AML-193 (cell line): ENCODE data around the gene ZNF710.

Experiments used
- DNase-seq, 2 experiments: peaks; one replicate each; lab custom pipeline; 2025; lab: John Stamatoyannopoulos, UW

The ZNF710 gene

DNA sequence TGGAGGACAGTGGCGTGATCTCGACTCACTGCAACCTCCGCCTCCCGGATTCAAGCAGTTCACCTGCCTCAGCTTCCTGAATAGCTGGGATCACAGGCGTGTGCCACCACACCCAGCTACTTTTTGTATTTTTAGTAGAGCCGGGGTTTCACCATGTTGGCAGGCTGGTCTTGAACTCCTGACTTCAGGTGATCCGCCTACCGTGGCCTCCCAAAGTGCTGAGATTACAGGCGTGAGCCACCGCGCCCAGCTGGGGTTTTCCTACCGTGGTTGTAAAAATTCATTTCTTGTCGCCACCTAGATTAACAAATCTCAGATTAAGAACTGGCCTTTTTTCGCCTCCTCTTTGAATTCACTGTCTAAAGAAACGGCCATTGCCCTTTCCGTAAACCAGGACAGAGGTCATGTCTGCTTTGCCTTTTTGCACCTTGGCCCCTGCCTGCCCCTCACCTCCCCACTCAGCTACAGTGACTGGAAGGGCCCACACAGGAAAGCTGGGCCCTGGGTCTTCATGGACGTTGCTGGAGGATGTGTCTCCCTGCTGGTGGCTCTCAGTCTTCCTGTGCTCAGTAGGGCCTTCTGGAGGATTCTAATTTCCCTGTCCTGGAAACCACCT is 17.2 kb downstream of the ZNF710 start:
- DNase-seq = no peak

- no peak for DNase-seq
These were observed 18.5 kb downstream of the ZNF710 start for GRCh38 chr15:90019611-90020010.

- no peak for DNase-seq
These were observed 19.1 kb downstream of the ZNF710 start for GRCh38 chr15:90020021-90020735.

DNA sequence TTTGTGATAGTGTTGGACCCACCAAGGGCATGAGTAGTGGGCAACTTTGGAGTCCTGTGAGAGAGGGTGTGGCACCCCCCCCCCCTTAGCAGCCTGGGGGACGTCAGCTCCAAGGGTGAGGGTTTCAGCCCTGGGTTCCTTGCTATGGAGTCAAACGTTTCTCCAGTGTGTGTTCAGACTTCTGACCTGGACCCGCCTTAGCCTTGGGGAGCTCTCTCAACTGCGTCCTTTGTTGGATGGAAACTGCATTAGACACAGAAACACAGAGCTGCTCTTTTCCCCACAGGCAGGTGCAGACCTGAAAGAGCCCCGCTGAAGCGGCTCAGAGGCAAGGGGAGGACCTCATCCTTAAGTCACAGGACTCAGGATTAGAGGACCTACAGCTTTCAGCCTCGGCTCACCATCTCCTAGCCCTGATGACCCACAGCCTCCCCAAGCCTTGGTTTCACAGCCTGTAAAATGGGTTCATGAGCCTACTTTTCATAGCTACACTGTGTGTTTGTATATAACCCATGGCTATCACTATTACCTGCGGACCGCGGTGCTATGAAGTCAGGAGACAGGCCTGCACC is 19.9 kb downstream of the ZNF710 start:
- DNase-seq = no peak

- no peak for DNase-seq
These were observed 21.2 kb downstream of the ZNF710 start for GRCh38 chr15:90022345-90022744.

DNA sequence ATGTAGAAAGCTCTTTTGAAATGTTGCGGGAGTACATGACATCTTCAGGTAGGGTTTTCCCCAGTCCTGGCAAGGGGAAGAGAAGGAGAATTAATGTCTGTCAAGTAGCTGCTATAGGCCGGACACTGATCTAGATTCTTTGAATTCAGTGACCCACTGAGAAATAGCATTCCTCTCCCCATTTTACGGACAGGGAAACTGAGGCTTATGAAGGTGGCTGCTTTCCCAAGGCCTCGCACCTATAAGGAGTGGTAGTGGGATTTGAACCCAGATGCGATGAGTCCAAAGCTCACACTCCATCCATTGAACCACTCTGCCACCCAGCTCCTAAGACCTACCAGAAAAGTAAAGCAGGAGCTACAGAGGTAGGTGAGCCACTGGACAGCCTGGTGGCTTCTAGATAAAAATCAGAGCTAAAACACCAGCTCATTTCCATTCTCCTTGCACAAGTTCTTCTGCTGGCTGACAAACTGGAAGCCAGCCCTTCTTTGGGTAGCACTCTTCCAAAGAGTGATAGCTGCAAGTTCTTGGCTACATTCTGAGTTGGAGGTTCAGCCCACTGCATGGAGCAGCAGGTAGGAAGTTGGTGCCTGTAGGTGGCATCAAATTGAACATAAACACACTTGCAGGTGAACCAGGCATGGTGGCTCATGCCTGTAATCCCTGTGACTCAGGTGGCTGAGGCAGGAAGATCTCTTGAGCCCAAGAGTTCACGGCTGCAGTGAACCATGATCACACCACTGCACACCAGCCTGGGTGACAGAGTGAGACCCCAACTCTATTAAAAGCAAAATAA is 22.0 kb downstream of the ZNF710 start:
- DNase-seq = no peak

DNA sequence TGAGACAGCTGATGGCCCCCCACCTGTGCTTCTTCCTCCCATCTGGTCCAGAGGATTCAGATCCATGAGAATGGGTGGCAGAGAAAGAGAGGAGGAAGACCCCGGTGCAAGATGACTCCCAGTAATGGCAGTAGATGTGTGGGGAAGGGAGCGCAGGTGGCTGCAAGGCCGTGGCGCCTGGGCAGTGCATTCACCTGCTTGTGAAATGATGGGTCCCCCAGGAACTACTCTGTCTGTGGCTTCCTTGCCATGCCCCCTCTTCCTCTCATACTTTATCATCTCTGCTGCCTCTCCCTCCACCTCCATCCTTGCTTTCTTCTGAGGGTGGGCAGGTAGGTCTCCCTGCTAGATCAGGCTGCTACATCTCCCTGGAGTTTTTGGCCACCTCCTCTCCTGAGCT is 23.3 kb downstream of the ZNF710 start:
- no peak for DNase-seq

DNA sequence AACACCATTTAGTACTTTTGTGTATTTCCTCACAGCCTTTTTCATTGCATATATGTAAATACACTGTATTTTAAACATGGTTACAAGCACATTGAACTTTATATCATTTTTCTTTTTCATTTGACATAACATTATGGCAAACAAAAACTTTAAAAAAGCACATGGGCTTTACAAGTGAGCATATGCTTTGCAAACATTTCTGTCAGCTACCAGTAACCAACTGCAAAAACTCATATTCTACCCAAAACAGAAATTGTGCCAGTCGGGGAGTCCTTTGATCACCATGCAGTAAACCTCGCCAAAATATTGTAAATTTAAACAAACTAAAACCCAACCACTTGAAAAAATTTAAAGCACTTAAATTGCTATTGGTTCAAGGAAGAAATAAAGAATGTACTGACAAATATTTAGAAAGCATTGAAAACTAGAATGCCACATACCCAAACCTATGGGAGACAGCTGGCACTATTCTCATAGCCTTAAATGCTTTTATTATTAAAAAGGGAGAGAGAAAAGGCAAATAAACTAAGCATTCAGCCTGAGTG is 24.4 kb downstream of the ZNF710 start:
- DNase-seq = no peak

DNA sequence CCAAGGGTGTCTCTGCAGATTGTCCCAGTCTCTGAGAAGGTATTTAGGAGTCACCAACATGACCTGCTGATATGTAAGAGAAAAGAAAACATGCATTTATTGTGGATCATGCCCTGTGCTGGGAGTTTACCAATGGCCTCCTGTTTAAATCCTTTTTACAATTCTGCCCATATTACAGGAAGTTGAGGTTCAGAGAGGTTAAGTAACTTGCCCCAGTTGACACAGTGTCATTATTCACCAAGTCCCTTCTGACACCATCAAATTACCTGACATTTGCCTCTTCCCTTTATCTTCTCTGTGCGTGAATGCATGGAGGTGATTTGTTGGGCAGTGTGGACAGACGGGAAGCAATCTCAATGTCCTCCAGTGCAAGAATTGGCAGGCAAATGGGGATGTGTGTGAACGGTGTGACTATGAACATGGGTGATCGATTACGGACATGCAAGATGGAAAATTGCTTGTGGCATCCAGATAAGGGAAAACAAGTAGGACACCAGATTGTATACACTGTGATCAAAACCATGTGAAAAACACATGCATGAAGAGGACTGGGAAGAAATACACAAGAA is 27.3 kb downstream of the ZNF710 start:
- DNase-seq = no peak

DNA sequence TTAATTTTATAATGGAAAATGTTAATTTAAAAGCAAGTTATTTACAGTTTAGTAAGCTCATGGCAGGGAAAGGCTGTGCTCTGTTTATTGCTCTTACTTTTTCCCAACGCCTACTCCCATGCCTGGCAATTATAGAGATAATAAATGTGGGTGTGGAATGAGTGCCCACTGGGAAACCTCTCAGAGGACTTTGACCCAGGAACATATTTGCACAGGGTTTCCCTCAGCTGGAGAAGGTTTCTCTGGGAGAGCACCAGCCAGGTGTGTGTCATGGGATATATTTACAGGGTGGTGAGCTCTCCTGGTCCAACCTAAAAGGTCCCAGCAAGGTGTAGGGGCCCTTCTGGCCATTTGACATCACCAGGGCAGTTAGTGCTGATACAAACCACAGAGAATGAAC is 27.9 kb downstream of the ZNF710 start:
- DNase-seq = no peak

GRCh38 chr15:90030376-90030775 is 29.3 kb downstream of the ZNF710 start:
- no peak for DNase-seq

DNA sequence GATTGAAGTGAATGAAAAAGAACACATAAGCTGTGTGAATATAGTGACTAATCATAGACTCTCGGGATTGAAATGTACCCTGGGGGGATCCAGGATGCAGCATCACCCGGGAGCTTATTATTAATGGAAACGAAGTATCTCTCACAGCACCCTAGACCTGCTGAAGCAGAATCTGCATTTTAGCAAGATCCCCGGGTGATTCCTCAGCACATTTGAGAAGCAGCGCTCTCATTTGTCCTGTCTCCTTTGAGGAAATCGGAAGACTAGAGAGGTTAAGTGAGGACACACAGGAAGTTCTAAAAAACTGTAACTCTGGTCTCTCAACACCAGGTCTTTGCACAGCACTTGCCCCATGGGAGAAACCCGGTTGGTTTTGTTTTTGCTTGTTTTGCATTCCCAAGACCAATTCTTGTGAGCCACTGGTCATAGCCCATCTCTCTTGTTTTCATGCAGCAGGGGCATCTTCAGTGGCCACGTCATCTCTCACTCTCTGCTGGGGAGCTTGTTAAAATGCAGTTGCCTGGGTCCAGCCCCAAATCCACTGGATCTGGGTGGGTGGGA is 30.2 kb downstream of the ZNF710 start:
- DNase-seq = peak; percentile 78 to 83

DNA sequence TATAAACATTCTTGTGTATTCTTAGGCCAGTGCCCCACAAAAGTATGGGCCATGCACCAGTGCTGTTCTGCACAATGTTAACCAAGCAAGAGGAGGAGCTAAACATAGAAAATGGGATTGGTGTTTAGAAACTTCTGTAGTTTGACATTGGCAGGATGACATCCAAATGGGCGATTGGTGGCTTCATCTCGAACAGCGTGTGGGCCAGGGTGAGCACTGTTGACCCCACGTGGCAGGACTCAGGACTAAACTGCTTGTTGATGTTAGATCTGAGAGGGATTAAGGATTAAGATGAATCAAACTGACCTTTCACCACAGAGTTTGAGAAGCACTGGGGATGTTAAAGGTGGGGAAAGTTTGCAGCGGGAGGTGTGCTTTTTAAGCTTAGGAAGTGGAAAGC is 31.9 kb downstream of the ZNF710 start:
- DNase-seq = no peak

DNA sequence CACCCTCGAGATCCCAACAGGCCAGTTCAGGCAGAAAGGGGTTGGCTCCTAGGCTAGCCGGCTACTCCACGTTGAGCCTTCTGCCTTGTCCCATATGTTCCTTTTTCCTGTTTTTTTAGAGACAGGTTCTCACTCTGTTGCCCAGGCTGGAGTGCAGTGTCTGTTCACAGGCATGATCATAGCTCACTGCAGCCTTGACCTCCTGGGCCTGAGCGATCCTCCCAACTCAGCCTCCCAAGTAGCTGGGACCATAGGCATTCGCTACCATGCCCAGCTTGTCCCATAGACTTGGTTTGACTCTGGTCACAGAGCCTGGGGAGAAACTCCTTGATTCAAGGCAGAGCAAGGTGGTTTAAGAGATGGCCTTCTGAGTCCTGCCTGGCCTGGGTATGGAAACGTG is 32.3 kb downstream of the ZNF710 start:
- no peak for DNase-seq

GRCh38 chr15:90035095-90035839 is 34.1 kb downstream of the ZNF710 start:
- DNase-seq = peak; percentile 94 to 96

DNA sequence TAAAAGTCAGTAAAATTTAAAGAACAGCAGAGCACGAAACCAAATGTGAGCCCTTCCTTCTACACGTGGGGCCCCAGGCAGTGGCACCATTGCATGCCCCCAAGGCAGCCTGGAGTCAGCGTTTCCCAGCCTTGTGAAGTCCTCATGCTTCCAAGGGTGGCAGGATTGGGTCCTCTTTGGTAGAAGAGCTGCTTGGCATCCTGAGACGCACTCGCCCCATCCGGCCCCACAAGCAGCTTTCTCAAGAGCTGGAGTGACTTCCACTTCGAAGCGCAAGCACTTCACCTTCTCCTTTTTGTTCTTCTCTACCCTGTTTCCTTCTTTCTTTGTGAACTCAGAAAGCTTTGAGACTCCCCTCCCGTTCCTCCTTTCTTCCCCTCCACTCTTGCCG is 34.7 kb downstream of the ZNF710 start:
- peak; percentile 53 to 75 for DNase-seq

- DNase-seq = no peak
These were observed 35.2 kb downstream of the ZNF710 start for GRCh38 chr15:90036343-90036742.

- no peak for DNase-seq
These were observed 35.8 kb downstream of the ZNF710 start for GRCh38 chr15:90036806-90037510.

- DNase-seq = no peak
These were observed 36.4 kb downstream of the ZNF710 start for GRCh38 chr15:90037511-90037860.

- DNase-seq = no peak
These were observed 37.0 kb downstream of the ZNF710 start for GRCh38 chr15:90037961-90038631.
